K562 (cell line): Measurements from ENCODE around the gene GALNS. TPM values are rescaled to one million over a fixed set of nuclear protein-coding genes. Genes with fewer than 3 reads are reported as not detected.

Experiments
- ATAC-seq: fragments of 200-7000 bp; cut with Tn5 transposase; 3 replicates; pipeline ENCODE4 v1.9.1; 2020; ENCODE audit warnings: moderate library complexity
- BruUV-seq: library from RNA; stranded (reverse); fragments of 400-500 nt; replicated peaks from 2 replicates; lab custom pipeline; 2021; lab: Mats Ljungman, UMichigan
- CTCF ChIA-PET: fragments of 300-600 bp; formaldehyde crosslinking; extraction: SDS; loops from one replicate; lab custom pipeline; 2021; ENCODE audit warnings: low intra/inter-chr PET ratio; lab: Yijun Ruan, JAX
- POLR2A ChIA-PET: fragments of 300-600, 350-650 bp; sonication (Branson Sonifier 250); formaldehyde crosslinking; extraction: SDS; loops from one replicate; lab custom pipeline; 2021; ENCODE audit warnings: antibody characterized with exemption, inconsistent platforms; lab: Yijun Ruan, JAX
- DNase-seq, 4 experiments: peaks; one replicate each; pipeline versions ENCODE4 v3.0.0 to v3.0.0-alpha.2; 2011 to 2018; ENCODE audit warnings: low spot score in 3 of 4, mixed read lengths in 3 of 4; ENCODE audit errors: extremely low read depth in 1 of 4
- FAIRE-seq: peaks from 2 replicates; lab custom pipeline; 2011; peaks lifted over from hg19 to GRCh38; lab: Jason Lieb, UNC
- H2AFZ ChIP-seq: 2 replicates; pipeline ENCODE4 v1.6.0; 2011; ENCODE audit warnings: low read depth, low read length, control low read depth, inconsistent platforms
- H3K27ac ChIP-seq: fragments of 200-600 bp; 3 replicates; pipeline ENCODE4 v1.8.0; 2011; ENCODE audit warnings: low read depth, mild to moderate bottlenecking, control low read depth, inconsistent platforms, low read length, moderate library complexity, mixed read lengths; ENCODE audit errors: extremely low read depth
- H3K27me3 ChIP-seq, 2 experiments: fragments of 300-600 bp in 1 of 2; 2 replicates in 1 of 2; 3 replicates in 1 of 2; pipeline versions ENCODE4 v1.6.0 to v1.8.0; 2011; ENCODE audit warnings: inconsistent platforms in 2 of 2, low read length in 2 of 2, mild to moderate bottlenecking in 1 of 2, mixed read lengths in 1 of 2, moderate library complexity in 1 of 2; ENCODE audit not compliant: control insufficient read depth in 2 of 2, insufficient read depth in 2 of 2
- H3K36me3 ChIP-seq: fragments of 300-600 bp; 3 replicates; pipeline ENCODE4 v1.8.0; 2011; ENCODE audit warnings: mild to moderate bottlenecking, low read length, inconsistent platforms; ENCODE audit not compliant: control insufficient read depth, insufficient read depth
- H3K4me1 ChIP-seq, 2 experiments: fragments of 200-600 bp in 1 of 2; replicated peaks in 1 of 2; 2 replicates in 1 of 2; 3 replicates in 1 of 2; pipeline versions ENCODE4 v1.5.1 to v1.8.0; 2011; ENCODE audit warnings: inconsistent platforms in 2 of 2, low read length in 2 of 2, mild to moderate bottlenecking in 1 of 2, mixed read lengths in 1 of 2, moderate library complexity in 1 of 2; ENCODE audit not compliant: control insufficient read depth in 2 of 2, insufficient read depth in 2 of 2
- H3K4me2 ChIP-seq: 2 replicates; pipeline ENCODE4 v1.6.1; 2011; ENCODE audit warnings: low read length, control low read depth, inconsistent platforms, mixed read lengths; ENCODE audit not compliant: insufficient read depth
- H3K4me3 ChIP-seq: fragments of 200-600 bp; sonication (generic), shearing (Covaris generic); 2 replicates; pipeline ENCODE4 v1.5.1; 2016; ENCODE audit warnings: control low read depth, inconsistent platforms
- H3K79me2 ChIP-seq: fragments of 200-600 bp; 3 replicates; pipeline ENCODE4 v1.8.0; 2011; ENCODE audit warnings: low read length, inconsistent platforms; ENCODE audit not compliant: control insufficient read depth, insufficient read depth
- H3K9ac ChIP-seq, 2 experiments: 2 replicates each; pipeline versions ENCODE4 v1.6.0 to v1.6.1; 2011; ENCODE audit warnings: low read depth in 2 of 2, low read length in 2 of 2, control low read depth in 1 of 2, inconsistent platforms in 1 of 2, mild to moderate bottlenecking in 1 of 2, mixed read lengths in 1 of 2; ENCODE audit not compliant: insufficient read depth in 1 of 2
- H3K9me1 ChIP-seq: one replicate; pipeline ENCODE4 v1.6.0; 2011; ENCODE audit warnings: inconsistent platforms, mild to moderate bottlenecking, low read length, moderate library complexity; ENCODE audit not compliant: control insufficient read depth, insufficient read depth
- H3K9me3 ChIP-seq: replicated peaks from 2 replicates; pipeline ENCODE4 v1.5.1; 2011; ENCODE audit warnings: low read depth, low read length, inconsistent platforms; ENCODE audit not compliant: control insufficient read depth, insufficient read depth
- H4K20me1 ChIP-seq: replicated peaks from 2 replicates; pipeline ENCODE4 v1.6.1; 2011; ENCODE audit warnings: low read length, inconsistent platforms, mixed read lengths; ENCODE audit not compliant: control insufficient read depth, insufficient read depth
- NCOA2 ChIP-seq, 2 experiments: fragments of 450-650 bp; IDR thresholded peaks; 2 replicates each; pipeline ENCODE4 v1.6.1; 2018; ENCODE audit warnings: mild to moderate bottlenecking in 2 of 2, moderate library complexity in 1 of 2; ENCODE audit not compliant: partially characterized antibody in 2 of 2
- NRF1 ChIP-seq, 2 experiments: fragments of 450-650 bp; IDR thresholded peaks in 1 of 2; conservative IDR thresholded peaks in 1 of 2; 2 replicates each; pipeline ENCODE4 v1.6.1; 2014; ENCODE audit warnings: mild to moderate bottlenecking in 2 of 2
- PHTF2 ChIP-seq: fragments of 250-450 bp; sonication (Bioruptor Pico); IDR thresholded peaks from 2 replicates; pipeline ENCODE4 v1.5.0; 2021; ENCODE audit warnings: mild to moderate bottlenecking
- RBM22 ChIP-seq: fragments of 200-400 bp; formaldehyde crosslinking; IDR thresholded peaks from 2 replicates; pipeline ENCODE4 v1.6.1; 2018; ENCODE audit warnings: low read length, low read depth; ENCODE audit not compliant: poor library complexity, severe bottlenecking
- ZBED1 ChIP-seq: IDR thresholded peaks from 2 replicates; pipeline ENCODE4 v1.6.1; 2014
- WGBS: fragments of 100-300 bp; shearing (Covaris generic); methylation state at CpG from one replicate; pipeline ENCODE4 v1.1.6; 2016; ENCODE audit warnings: low coverage, mixed read lengths; ENCODE audit not compliant: insufficient coverage; ENCODE audit errors: missing lambda C conversion rate; 5-methylcytosine and 5-hydroxymethylcytosine counted together
- in situ Hi-C: fragments of 300-500 bp; cut with MboI; formaldehyde crosslinking; loops from 4 replicates; pipeline ENCODE4 v1.15.0; 2018; ENCODE audit warnings: inconsistent platforms, mixed read lengths
- intact Hi-C: fragments of 100-400 bp; cut with micrococcal nuclease; formaldehyde crosslinking; loops from 2 replicates; pipeline ENCODE4 v1.14.2; 2022
- polyA plus RNA-seq, 8 experiments: library from polyadenylated mRNA; depleted of rRNA in 4 of 8; stranded (reverse) in 5 of 8; unstranded in 3 of 8; fragments of >200 nt; fragmentation: Nextera tagmentation in 2 of 8; fragmentation: Illumina TruSeq in 1 of 8; extraction: Ambion mirVana in 2 of 8; extraction: Trizol in 1 of 8; gene quantifications; 2 replicates each; pipeline versions ENCODE4 v1.2.1 to v1.2.3, GENCODE V29; 2011 to 2014; ENCODE audit warnings: inconsistent platforms in 1 of 8, missing spikeins in 1 of 8
- total RNA-seq, 7 experiments: library from RNA; depleted of rRNA in 6 of 7; stranded (reverse); fragments of >200 nt in 6 of 7; fragmentation: Illumina TruSeq in 2 of 7; extraction: Trizol in 2 of 7; gene quantifications; 2 replicates each; pipeline versions ENCODE4 v1.2.1 to v1.2.3, GENCODE V29; 2011 to 2021; ENCODE audit warnings: low replicate concordance in 1 of 7
- TF ChIP-seq, protein P1 (sequence below): sonication (generic); formaldehyde crosslinking; IDR thresholded peaks from 2 replicates; pipeline ENCODE4 v1.8.1; 2023; ENCODE audit warnings: mild to moderate bottlenecking, missing genetic modification reagents

Gene GALNS
- total and polyA plus RNA-seq, 9 of the 15 experiments (the other 6 are each of a cell fraction or from before 2014, with no cell fraction given) = 0.38 to 13.2 (median 4.3) TPM

DNA sequence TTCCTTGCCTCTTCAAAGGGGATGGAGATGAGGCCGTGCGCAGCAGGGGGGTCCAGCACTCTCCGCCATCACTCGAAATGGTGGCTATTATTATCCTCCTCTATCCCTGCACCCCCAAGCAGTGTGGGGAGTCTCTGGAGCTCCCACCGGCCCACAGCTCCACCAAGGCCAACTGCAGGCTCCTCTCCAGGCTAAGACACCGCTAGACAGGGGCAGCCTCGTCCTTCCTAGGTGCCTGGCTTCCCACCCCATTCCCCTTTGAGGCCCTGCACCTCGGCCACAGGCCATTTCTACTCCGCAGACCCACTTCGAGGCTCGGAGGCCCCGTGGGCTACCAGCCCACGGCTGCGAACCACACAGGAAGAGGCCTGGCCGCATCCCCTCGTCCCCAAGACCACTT, 49.3 kb upstream of the GALNS start:
- DNase-seq (peak in 1 of 4 experiments; percentile 39), FAIRE-seq (peak; percentile 19), ATAC-seq (peak; percentile 63)
- Histone ChIP-seq H4K20me1 (peaks cover 79% of the 10 kb centered on the region), H3K36me3 (peaks cover 73% of the 10 kb centered on the region; the same call in 2 of the 3 replicates), H3K9ac (no peak overlapping the region), H3K27me3 (no peaks in the 10 kb centered on the region), H3K79me2 (peaks cover 94% of the 10 kb centered on the region), H3K27ac (no peak overlapping the region), H3K4me3 (no peak overlapping the region), H3K4me1 (peaks cover 8 to 94% of the 10 kb centered on the region in 2 experiments; a peak in 4 of 5 replicates), H3K9me1 (peaks cover 18% of the 10 kb centered on the region), H2AFZ (no peak overlapping the region), H3K9me3 (no peaks in the 10 kb centered on the region), H3K4me2 (no peak overlapping the region)
- CTCF ChIA-PET = no interaction called here
- in situ Hi-C loops (no loop called here), intact Hi-C loops (no loop called here)
- POLR2A ChIA-PET = interaction anchor here (0.7 to 1.0 kb wide), 2 partner anchors 16 to 25 kb away, joined by 3 to 4 read pairs; no protein-coding TSS in a partner anchor
- BruUV-seq = no TSS peak
- TF ChIP-seq ZBED1 (no peak), NCOA2 (IDR thresholded peaks at IDR 0.05; ENCODE audit: partially characterized antibody in 2 of 2) (no peak), NRF1 (conservative IDR thresholded peaks at IDR 0.05 in 1 of 2, IDR thresholded peaks at IDR 0.05 in 1 of 2) (0 out of 4 replicates have a peak, but pooled peaks of 1 of the 2 experiments have one; percentile 21), PHTF2 (CRISPR knock-in tag) (no peak), RBM22 (peak; percentile 51)
- TF ChIP-seq, protein P1, sequence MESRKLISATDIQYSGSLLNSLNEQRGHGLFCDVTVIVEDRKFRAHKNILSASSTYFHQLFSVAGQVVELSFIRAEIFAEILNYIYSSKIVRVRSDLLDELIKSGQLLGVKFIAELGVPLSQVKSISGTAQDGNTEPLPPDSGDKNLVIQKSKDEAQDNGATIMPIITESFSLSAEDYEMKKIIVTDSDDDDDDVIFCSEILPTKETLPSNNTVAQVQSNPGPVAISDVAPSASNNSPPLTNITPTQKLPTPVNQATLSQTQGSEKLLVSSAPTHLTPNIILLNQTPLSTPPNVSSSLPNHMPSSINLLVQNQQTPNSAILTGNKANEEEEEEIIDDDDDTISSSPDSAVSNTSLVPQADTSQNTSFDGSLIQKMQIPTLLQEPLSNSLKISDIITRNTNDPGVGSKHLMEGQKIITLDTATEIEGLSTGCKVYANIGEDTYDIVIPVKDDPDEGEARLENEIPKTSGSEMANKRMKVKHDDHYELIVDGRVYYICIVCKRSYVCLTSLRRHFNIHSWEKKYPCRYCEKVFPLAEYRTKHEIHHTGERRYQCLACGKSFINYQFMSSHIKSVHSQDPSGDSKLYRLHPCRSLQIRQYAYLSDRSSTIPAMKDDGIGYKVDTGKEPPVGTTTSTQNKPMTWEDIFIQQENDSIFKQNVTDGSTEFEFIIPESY = peak; percentile 9; the same call in 1 of the 2 replicates
- WGBS = 38% methylated on average over 14 of the region's 16 CpGs
